Measurements from ENCODE around the gene IL17B. TPM values are rescaled to one million over a fixed set of nuclear protein-coding genes. Genes with fewer than 3 reads are reported as not detected.

The IL17B gene
- polyA plus RNA-seq, 1 donor (not counting 4 experiments of a cell fraction or from before 2014, with no cell fraction given), result not detected

- Histone ChIP-seq H4K20me1 (ENCODE audit: control insufficient read depth, extremely low read depth, insufficient read depth, low read length) (no peaks in the 10 kb centered on the region), H3K4me1 (ENCODE audit: control insufficient read depth, extremely low read depth, insufficient read depth, low read length) (no peaks in the 10 kb centered on the region), H3K4me3 (ENCODE audit: control insufficient read depth in 2 of 3, extremely low read depth in 1 of 3, insufficient read depth in 2 of 3, low read depth in 1 of 3, low read length in 3 of 3) (no peak overlapping the region), H2AFZ (ENCODE audit: control insufficient read depth, low read length) (no peak overlapping the region), H3K9ac (ENCODE audit: control insufficient read depth, extremely low read depth, insufficient read depth, low read length) (no peak overlapping the region), H3K9me1 (ENCODE audit: control insufficient read depth, extremely low read depth, insufficient read depth, low read length) (no peaks in the 10 kb centered on the region), H3K79me2 (ENCODE audit: control insufficient read depth, insufficient read depth, low read length) (no peaks in the 10 kb centered on the region), H3K9me3 (ENCODE audit: control insufficient read depth, low read depth, low read length) (no peaks in the 10 kb centered on the region), H3K27ac (ENCODE audit: control insufficient read depth, insufficient read depth, low read length) (no peak overlapping the region), H3K36me3 (ENCODE audit: control insufficient read depth in 2 of 2, extremely low read depth in 1 of 2, insufficient read depth in 2 of 2, low read length in 2 of 2) (no peaks in the 10 kb centered on the region), H3K4me2 (ENCODE audit: control insufficient read depth, extremely low read depth, insufficient read depth, low read depth, low read length) (no peak overlapping the region), H3K27me3 (ENCODE audit: control insufficient read depth, extremely low read depth, insufficient read depth, low read length) (peaks cover 3% of the 10 kb centered on the region)
- TF ChIP-seq EZH2 (IDR thresholded peaks at IDR 0.05; ENCODE audit: low read length), result no peak
- no peak for FAIRE-seq
- dilution Hi-C loops (cut with MboI; ENCODE audit: extremely low pct_ligation_motif_present, low sequenced_read_pairs), result no loop called here
- DNase-seq (ENCODE audit: low read depth, low spot score), result no peak
Observed at GRCh38 chr5:149419859-149420544, 40.9 kb upstream of the IL17B start.

- DNase-seq (ENCODE audit: low read depth, low spot score) (no peak), FAIRE-seq (no peak)
- H3K4me3 ChIP-seq (ENCODE audit: control insufficient read depth in 2 of 3, extremely low read depth in 1 of 3, insufficient read depth in 2 of 3, low read depth in 1 of 3, low read length in 3 of 3), result no peak overlapping the region
- H3K4me1 ChIP-seq (ENCODE audit: control insufficient read depth, extremely low read depth, insufficient read depth, low read length), result no peaks in the 10 kb centered on the region
- H3K27ac ChIP-seq (ENCODE audit: control insufficient read depth, insufficient read depth, low read length), result no peak overlapping the region
- H3K36me3 ChIP-seq (ENCODE audit: control insufficient read depth in 2 of 2, extremely low read depth in 1 of 2, insufficient read depth in 2 of 2, low read length in 2 of 2), result no peaks in the 10 kb centered on the region
- H3K9ac ChIP-seq (ENCODE audit: control insufficient read depth, extremely low read depth, insufficient read depth, low read length), result no peak overlapping the region
- H3K4me2 ChIP-seq (ENCODE audit: control insufficient read depth, extremely low read depth, insufficient read depth, low read depth, low read length), result no peak overlapping the region
- H2AFZ ChIP-seq (ENCODE audit: control insufficient read depth, low read length), result no peak overlapping the region
- H3K79me2 ChIP-seq (ENCODE audit: control insufficient read depth, insufficient read depth, low read length), result no peaks in the 10 kb centered on the region
- no peaks in the 10 kb centered on the region for H4K20me1 ChIP-seq (ENCODE audit: control insufficient read depth, extremely low read depth, insufficient read depth, low read length)
- H3K9me1 ChIP-seq (ENCODE audit: control insufficient read depth, extremely low read depth, insufficient read depth, low read length), result no peaks in the 10 kb centered on the region
- no peaks in the 10 kb centered on the region for H3K9me3 ChIP-seq (ENCODE audit: control insufficient read depth, low read depth, low read length)
- TF ChIP-seq CTCF (optimal IDR thresholded peaks at IDR 0.05 in 1 of 3, IDR thresholded peaks at IDR 0.05 in 1 of 3, conservative IDR thresholded peaks at IDR 0.05 in 1 of 3; ENCODE audit: extremely low read depth in 1 of 3, insufficient read depth in 2 of 3, low read length in 3 of 3) (no peak), EZH2 (IDR thresholded peaks at IDR 0.05; ENCODE audit: low read length) (no peak)
- dilution Hi-C loops (cut with MboI; ENCODE audit: extremely low pct_ligation_motif_present, low sequenced_read_pairs), result no loop called here
- peaks cover 3% of the 10 kb centered on the region for H3K27me3 ChIP-seq (ENCODE audit: control insufficient read depth, extremely low read depth, insufficient read depth, low read length)
Observed at GRCh38 chr5:149419532-149419858, 40.4 kb upstream of the IL17B start.

Measured in keratinocyte (primary cell).